ENCODE measurements around the gene AKT3. TPM values are rescaled to one million over a fixed set of nuclear protein-coding genes. Genes with fewer than 3 reads are reported as not detected.
A peak's percentile ranks its signal among the peaks of the same experiment; 100 is the strongest.

The AKT3 gene
- total RNA-seq, 1 donor from 2014 or later: 110 TPM

DNA sequence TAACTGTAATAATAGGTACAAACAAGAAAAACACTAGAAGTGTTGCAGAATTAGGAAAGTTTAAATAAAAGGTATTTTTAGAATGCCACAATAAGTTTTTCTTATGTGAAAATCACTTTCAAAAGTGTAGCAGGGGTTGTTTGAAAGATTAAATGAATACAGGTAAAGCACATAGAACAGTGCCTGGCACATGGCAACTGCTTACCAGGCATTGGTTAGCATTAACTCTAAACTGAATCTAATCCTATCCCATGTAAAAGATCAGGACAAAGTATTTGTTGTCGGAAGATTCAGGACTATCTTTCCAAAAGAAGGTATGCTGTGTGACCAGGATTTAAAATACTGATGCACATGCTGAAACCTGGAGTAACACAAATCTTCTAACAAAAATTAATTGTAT, 3.3 kb downstream of the AKT3 start:
- H3K4me3 Mint-ChIP-seq: no peak overlapping the region
- H3K27ac Mint-ChIP-seq: no peak overlapping the region
- H3K9me3 Mint-ChIP-seq: peaks cover 5% of the 10 kb centered on the region
- no peaks in the 10 kb centered on the region for H3K27me3 Mint-ChIP-seq (ENCODE audit: low read depth)
- no peak for DNase-seq (ENCODE audit: low spot score in 2 of 2, unreplicated experiment in 2 of 2)
- peaks cover 8% of the 10 kb centered on the region for H3K36me3 Mint-ChIP-seq
- TF ChIP-seq, protein P1, sequence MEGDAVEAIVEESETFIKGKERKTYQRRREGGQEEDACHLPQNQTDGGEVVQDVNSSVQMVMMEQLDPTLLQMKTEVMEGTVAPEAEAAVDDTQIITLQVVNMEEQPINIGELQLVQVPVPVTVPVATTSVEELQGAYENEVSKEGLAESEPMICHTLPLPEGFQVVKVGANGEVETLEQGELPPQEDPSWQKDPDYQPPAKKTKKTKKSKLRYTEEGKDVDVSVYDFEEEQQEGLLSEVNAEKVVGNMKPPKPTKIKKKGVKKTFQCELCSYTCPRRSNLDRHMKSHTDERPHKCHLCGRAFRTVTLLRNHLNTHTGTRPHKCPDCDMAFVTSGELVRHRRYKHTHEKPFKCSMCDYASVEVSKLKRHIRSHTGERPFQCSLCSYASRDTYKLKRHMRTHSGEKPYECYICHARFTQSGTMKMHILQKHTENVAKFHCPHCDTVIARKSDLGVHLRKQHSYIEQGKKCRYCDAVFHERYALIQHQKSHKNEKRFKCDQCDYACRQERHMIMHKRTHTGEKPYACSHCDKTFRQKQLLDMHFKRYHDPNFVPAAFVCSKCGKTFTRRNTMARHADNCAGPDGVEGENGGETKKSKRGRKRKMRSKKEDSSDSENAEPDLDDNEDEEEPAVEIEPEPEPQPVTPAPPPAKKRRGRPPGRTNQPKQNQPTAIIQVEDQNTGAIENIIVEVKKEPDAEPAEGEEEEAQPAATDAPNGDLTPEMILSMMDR (IDR thresholded peaks at IDR 0.05; ENCODE audit: unreplicated experiment): no peak
- H3K4me1 Mint-ChIP-seq: peaks cover 27% of the 10 kb centered on the region

DNA sequence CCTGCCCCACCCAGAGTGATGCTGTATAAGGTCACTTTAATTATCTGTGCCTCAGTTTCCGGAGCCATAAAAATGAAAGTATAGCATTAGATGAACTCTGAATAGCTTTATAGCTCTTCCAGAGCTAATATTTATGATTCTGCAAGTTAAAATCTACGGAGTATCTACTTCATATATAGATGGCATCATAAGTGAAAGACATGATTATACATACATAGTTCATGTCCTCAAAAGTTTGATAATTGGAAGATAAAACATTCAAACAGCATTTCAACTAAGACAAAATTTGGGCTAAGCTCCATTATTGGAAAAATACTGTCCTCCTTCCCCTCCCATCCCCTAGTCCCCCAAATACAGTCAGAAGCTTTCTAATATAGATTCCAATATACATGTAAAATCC, 4.2 kb downstream of the AKT3 start:
- no peak overlapping the region for H3K27ac Mint-ChIP-seq
- H3K4me3 Mint-ChIP-seq: no peak overlapping the region
- no peak for DNase-seq (ENCODE audit: low spot score in 2 of 2, unreplicated experiment in 2 of 2)
- peaks cover 22% of the 10 kb centered on the region for H3K4me1 Mint-ChIP-seq
- H3K27me3 Mint-ChIP-seq (ENCODE audit: low read depth): no peaks in the 10 kb centered on the region
- peaks cover 8% of the 10 kb centered on the region for H3K36me3 Mint-ChIP-seq
- TF ChIP-seq, protein P1 (IDR thresholded peaks at IDR 0.05; ENCODE audit: unreplicated experiment): no peak
- H3K9me3 Mint-ChIP-seq: peaks cover 5% of the 10 kb centered on the region

GRCh38 chr1:243844186-243844585, 5.9 kb downstream of the AKT3 start:
- H3K4me1 Mint-ChIP-seq: peaks cover 27% of the 10 kb centered on the region
- H3K27me3 Mint-ChIP-seq (ENCODE audit: low read depth): no peaks in the 10 kb centered on the region
- peaks cover 5% of the 10 kb centered on the region for H3K9me3 Mint-ChIP-seq
- H3K36me3 Mint-ChIP-seq: peaks cover 8% of the 10 kb centered on the region
- TF ChIP-seq, protein P1 (IDR thresholded peaks at IDR 0.05; ENCODE audit: unreplicated experiment): no peak
- no peak overlapping the region for H3K27ac Mint-ChIP-seq
- no peak overlapping the region for H3K4me3 Mint-ChIP-seq
- no peak for DNase-seq (ENCODE audit: low spot score in 2 of 2, unreplicated experiment in 2 of 2)

DNA sequence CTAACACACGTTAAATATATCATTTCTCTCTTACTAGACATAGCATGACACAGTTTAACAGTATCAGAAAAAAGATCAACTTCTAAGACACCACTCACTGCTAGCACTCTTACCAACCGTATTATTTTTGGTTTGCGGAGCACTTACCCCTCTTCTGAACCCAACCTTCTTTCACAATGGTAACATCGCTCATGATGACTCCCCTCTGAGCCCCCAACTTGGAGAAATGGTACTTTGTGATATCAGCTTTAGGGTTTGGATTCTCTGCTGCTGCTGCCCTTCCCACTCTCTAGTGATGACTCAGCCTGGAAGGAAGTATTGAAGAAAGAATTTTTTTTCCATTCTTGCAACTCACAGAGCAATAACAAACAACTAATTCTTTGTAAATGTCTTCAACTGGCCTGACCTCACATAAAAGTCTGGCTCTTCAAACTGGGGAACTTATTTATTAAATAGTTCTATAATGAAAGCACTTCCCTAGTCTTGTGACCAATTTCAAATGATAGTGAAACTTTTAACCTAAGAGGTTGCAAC, 7.0 kb downstream of the AKT3 start:
- Mint-ChIP-seq H3K27me3 (ENCODE audit: low read depth) (no peaks in the 10 kb centered on the region), H3K27ac (peak overlapping the region; percentile 87), H3K4me3 (no peak overlapping the region), H3K9me3 (peaks cover 5% of the 10 kb centered on the region), H3K4me1 (peaks cover 19% of the 10 kb centered on the region), H3K36me3 (peaks cover 11% of the 10 kb centered on the region)
- no peak for DNase-seq (ENCODE audit: low spot score in 2 of 2, unreplicated experiment in 2 of 2)
- TF ChIP-seq, protein P1 (IDR thresholded peaks at IDR 0.05; ENCODE audit: unreplicated experiment): no peak

DNA sequence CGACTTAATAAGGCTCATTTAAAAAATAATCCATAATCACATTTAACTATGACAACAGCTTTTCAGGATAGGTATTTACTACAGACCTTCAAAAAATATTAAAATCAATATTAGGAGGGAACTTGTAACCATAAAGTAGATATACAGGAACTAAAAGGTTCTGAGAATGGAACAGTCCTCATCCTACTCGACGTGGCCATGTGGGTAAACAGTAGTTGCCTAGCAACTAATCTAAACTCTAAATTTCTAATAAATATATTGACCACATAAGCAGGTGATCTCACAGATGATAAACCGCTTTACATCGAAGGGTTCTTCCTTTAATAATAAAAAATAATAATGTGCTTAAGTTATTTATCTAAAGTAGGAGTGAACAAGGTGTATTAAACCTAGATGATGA, 7.9 kb downstream of the AKT3 start:
- Mint-ChIP-seq H3K4me1 (peaks cover 17% of the 10 kb centered on the region), H3K27ac (no peak overlapping the region), H3K4me3 (no peak overlapping the region), H3K36me3 (peaks cover 18% of the 10 kb centered on the region), H3K9me3 (peaks cover 12% of the 10 kb centered on the region), H3K27me3 (ENCODE audit: low read depth) (no peaks in the 10 kb centered on the region)
- no peak for DNase-seq (ENCODE audit: low spot score in 2 of 2, unreplicated experiment in 2 of 2)
- TF ChIP-seq, protein P1 (IDR thresholded peaks at IDR 0.05; ENCODE audit: unreplicated experiment): no peak

- Mint-ChIP-seq H3K27me3 (ENCODE audit: low read depth) (no peaks in the 10 kb centered on the region), H3K27ac (peak overlapping the region; percentile 56), H3K4me1 (peaks cover 17% of the 10 kb centered on the region), H3K4me3 (no peak overlapping the region), H3K9me3 (peaks cover 16% of the 10 kb centered on the region), H3K36me3 (peaks cover 23% of the 10 kb centered on the region)
- DNase-seq (ENCODE audit: low spot score in 2 of 2, unreplicated experiment in 2 of 2): no peak
- TF ChIP-seq, protein P1 (IDR thresholded peaks at IDR 0.05; ENCODE audit: unreplicated experiment): no peak
Observed at GRCh38 chr1:243841507-243841906, 8.5 kb downstream of the AKT3 start.
